Brain microvascular endothelial cell (primary cell): ENCODE measurements around the gene RETREG3.
"Not testable (repeated sequence)": the region's sequence is repeated elsewhere in the genome, so short reads cannot be mapped to it uniquely, and the experiment has no call there.

ENCODE experiments used
- DNase-seq: peaks from one replicate; pipeline ENCODE4 v3.0.0-alpha.2; 2020
- H3K27ac ChIP-seq: fragments of 250-450 bp; sonication (Bioruptor Pico); 2 replicates; pipeline ENCODE4 v1.5.1; 2020; ENCODE audit warnings: mild to moderate bottlenecking, moderate library complexity
- H3K27me3 ChIP-seq: fragments of 250-450 bp; sonication (Bioruptor Pico); replicated peaks from 2 replicates; pipeline ENCODE4 v1.5.1; 2020; ENCODE audit warnings: mild to moderate bottlenecking
- H3K36me3 ChIP-seq: fragments of 250-450 bp; sonication (Bioruptor Pico); replicated peaks from 2 replicates; pipeline ENCODE4 v1.5.1; 2020; ENCODE audit warnings: mild to moderate bottlenecking
- H3K4me3 ChIP-seq: 2 replicates; pipeline ENCODE4 v1.5.1; 2011; ENCODE audit warnings: low read depth, mild to moderate bottlenecking, control low read depth, low read length, moderate library complexity
- in situ Hi-C: cut with HindIII; loops from 2 replicates; pipeline ENCODE4 v1.10.0; 2017; ENCODE audit warnings: low sequenced_read_pairs, low pct_ligation_motif_present
- TF ChIP-seq, protein P1 (sequence below): IDR thresholded peaks from 2 replicates; pipeline ENCODE4 v1.5.1; 2011; ENCODE audit warnings: low read depth, mild to moderate bottlenecking, moderate library complexity, low read length, control low read depth, inconsistent platforms; ENCODE audit errors: missing control alignments

RETREG3 gene

DNA sequence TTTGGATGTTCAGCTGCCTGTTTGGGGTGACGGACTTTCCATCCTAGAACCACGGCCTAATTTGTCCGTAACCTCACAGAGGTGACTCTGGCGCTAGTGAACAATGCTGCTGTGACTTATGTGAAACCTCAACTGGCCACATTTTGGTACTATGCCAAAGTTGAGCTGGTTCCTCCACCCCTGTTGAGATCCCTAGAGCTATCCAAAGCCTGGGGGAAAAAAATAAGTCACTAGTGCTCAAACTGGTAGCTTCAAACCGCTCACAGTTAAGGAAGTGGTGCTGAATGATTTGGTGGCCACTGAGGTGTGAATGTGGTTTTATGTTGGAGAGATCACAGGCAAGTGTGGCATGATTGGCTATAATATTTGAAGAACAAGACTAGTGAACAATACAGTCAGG, 38.6 kb upstream of the RETREG3 start:
- H3K36me3 ChIP-seq, result no peaks in the 10 kb centered on the region
- TF ChIP-seq, protein P1, sequence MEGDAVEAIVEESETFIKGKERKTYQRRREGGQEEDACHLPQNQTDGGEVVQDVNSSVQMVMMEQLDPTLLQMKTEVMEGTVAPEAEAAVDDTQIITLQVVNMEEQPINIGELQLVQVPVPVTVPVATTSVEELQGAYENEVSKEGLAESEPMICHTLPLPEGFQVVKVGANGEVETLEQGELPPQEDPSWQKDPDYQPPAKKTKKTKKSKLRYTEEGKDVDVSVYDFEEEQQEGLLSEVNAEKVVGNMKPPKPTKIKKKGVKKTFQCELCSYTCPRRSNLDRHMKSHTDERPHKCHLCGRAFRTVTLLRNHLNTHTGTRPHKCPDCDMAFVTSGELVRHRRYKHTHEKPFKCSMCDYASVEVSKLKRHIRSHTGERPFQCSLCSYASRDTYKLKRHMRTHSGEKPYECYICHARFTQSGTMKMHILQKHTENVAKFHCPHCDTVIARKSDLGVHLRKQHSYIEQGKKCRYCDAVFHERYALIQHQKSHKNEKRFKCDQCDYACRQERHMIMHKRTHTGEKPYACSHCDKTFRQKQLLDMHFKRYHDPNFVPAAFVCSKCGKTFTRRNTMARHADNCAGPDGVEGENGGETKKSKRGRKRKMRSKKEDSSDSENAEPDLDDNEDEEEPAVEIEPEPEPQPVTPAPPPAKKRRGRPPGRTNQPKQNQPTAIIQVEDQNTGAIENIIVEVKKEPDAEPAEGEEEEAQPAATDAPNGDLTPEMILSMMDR, result no peak
- H3K4me3 ChIP-seq, result no peak overlapping the region
- DNase-seq, result no peak
- H3K27ac ChIP-seq, result no peak overlapping the region
- in situ Hi-C loops, result no loop called here
- no peaks in the 10 kb centered on the region for H3K27me3 ChIP-seq

DNA sequence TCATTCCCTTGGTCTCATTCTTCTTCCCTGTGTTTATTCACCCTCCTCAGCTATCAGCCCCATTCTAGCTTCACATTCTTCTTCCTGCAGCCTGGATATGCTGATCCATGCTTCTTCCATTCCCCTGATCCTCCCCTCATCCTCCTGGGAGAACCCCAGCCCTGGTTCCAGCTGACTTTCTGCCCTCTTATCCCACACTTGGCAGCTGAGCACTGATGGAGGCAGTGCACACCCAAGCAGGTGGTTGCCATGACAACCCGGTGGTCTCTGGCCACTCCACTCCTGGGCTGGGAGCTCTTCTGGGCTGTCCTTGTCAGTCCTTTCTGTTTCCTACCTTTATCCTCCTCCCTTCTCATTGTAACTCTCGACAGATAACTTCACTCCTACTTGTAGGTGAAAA, 33.2 kb upstream of the RETREG3 start:
- Histone ChIP-seq H3K4me3 (no peak overlapping the region), H3K27me3 (no peaks in the 10 kb centered on the region), H3K36me3 (no peaks in the 10 kb centered on the region), H3K27ac (no peak overlapping the region)
- DNase-seq, result no peak
- in situ Hi-C loops, result no loop called here
- TF ChIP-seq, protein P1, result no peak

DNA sequence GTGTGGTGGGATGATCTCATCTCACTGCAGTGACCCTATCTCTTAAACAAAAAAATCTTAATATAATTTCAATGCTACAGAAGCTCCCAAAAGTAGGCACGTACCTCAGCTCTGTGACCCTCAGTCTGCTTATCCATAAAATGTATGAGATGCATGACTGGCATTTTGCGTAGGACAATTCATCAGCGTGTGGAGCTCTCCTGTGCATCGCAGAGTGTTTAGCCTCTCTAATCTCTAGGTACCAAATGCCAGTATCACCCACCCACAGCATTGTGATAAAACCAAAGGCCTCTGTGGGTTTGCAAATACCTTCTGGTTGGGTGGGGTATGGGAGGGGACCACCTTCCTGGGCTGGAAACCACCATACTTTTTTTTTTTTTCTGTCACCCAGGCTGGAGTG, 30.9 kb upstream of the RETREG3 start:
- DNase-seq, result no peak
- in situ Hi-C loops, result no loop called here

DNA sequence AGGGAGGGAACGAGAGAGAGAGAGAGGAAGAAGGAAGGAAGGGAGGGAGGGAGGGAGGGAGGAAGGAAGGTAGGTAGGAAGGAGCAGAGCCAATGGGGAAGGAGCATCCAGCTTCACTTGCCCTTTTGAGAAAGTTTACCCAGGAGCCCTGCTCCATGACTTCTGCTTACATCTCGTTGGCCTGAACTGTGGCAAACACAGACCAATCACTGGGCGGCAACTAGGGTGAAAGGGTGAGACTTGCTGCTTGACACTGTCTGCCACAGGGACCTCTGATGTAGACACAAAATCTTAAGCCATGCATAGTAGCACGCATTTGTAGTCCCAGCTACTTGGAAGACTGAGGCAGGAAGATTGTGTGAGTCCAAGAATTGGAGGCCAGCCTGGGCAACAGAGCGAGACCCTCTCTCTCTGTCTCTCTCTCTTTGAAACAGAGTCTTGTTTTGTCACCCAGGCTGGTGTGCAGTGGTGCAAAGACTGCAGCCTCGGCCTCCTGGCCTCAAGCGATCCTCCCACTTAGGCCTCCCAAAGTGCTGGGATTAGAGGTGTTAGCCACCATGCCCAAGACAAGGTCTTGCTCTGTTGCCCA, 30.4 kb upstream of the RETREG3 start:
- in situ Hi-C loops, result no loop called here
- H3K27ac ChIP-seq, result no peak overlapping the region
- H3K36me3 ChIP-seq, result no peaks in the 10 kb centered on the region
- no peak overlapping the region for H3K4me3 ChIP-seq
- H3K27me3 ChIP-seq, result no peaks in the 10 kb centered on the region
- DNase-seq, result no peak
- TF ChIP-seq, protein P1, result no peak

More for the DNA sequence above, 30.9 kb upstream of the RETREG3 start:
- Histone ChIP-seq H3K27me3 (no peaks in the 10 kb centered on the region), H3K27ac (no peak overlapping the region), H3K4me3 (no peak overlapping the region), H3K36me3 (no peaks in the 10 kb centered on the region)
- TF ChIP-seq, protein P1, result no peak

DNA sequence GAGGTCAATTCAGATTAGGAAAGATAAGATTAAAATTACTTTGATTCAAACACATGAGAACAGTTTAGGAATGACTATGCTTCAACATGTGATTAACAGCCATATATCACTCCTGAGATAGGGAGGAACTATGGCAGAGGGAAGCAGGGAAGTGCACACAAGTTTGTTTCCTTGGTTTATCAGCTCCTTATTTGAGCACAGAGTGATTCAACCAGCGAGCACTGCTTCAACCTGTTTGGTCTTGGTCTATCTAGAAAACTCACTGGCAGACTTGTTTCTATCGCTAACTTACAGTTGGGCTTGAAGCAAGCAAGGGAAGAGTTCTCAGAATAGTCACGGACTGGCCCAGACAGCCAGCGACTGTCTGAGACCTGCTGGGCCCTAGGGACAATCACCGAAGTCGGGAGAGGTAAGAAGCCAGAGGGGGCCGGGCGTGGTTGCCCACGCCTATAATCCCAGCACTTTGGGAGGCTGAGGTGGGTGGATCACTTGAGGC, 23.8 kb upstream of the RETREG3 start:
- no peaks in the 10 kb centered on the region for H3K36me3 ChIP-seq
- in situ Hi-C loops, result no loop called here
- H3K27me3 ChIP-seq, result no peaks in the 10 kb centered on the region
- TF ChIP-seq, protein P1, result no peak
- H3K4me3 ChIP-seq, result no peak overlapping the region
- DNase-seq, result no peak
- no peak overlapping the region for H3K27ac ChIP-seq

DNA sequence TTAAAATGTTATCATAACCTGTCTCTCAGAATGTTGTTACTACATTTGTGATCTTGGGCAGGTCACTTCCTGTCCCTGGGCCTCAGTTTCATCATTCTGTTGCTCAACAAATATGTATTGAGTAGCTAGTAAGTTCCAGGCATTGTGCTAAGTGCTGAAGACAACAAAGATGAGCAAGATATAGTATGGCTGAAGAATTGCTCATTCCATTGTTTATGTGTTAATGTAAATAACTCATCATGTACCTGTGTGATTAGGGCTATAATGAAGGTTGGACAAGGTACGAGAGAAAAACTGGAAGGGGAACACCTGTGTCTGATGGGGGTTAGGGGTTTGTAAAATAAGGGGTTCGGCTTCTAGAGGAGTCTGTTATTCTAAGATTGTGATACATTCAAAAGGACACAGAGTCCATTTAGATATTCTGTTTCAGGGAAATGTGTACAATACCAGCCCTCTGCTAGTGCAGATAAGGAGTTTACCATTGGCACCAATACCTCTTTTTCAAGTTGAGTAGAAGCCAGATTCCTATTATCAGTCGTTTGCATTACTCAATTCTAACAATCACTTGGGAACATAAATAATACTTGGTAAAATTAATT, 20.3 kb upstream of the RETREG3 start:
- TF ChIP-seq, protein P1, result no peak
- H3K27me3 ChIP-seq, result no peaks in the 10 kb centered on the region
- no peaks in the 10 kb centered on the region for H3K36me3 ChIP-seq
- H3K27ac ChIP-seq, result no peak overlapping the region
- in situ Hi-C loops, result no loop called here
- H3K4me3 ChIP-seq, result no peak overlapping the region
- no peak for DNase-seq

DNA sequence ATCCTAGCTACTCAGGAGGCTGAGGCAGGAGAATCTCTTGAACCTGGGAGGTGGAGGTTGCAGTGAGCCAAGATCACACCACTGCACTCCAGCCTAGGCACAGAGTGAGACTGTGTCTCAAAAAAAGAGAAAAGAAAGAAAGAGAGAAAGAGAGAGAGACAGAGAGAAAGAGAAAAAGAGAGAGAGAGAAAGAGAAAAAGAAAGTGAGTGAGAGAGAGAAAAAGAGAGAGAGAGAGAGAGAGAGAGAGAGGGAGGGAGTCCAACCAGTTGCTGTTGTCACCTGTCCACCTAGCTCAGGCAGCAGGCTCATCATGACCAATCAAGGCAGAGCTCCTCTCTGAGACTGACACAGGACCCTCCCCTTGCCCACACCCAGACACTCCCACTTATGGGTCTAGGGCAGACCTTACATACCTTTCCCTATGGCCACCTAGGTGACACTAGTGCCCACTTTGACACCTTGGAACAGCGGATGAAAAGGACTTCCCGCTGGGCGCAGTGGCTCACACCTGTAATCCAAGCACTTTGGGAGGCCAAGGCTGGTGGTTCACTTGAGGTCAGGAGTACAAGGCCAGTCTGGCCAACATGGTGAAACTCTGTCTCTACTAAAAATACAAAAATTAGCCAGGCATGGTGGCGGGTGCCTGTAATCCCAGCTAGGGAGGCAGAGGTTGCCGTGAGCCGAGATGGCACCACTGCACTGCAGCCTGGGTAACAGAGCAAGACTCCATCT, 18.0 kb upstream of the RETREG3 start:
- H3K27me3 ChIP-seq, DNase-seq, in situ Hi-C loops, H3K4me3 ChIP-seq, H3K27ac ChIP-seq, H3K36me3 ChIP-seq: not testable (repeated sequence)
